ENCODE measurements around the gene KIAA0930. TPM values are rescaled to one million over a fixed set of nuclear protein-coding genes. Genes with fewer than 3 reads are reported as not detected.
A peak's percentile ranks its signal among the peaks of the same experiment; 100 is the strongest.

The KIAA0930 gene
- total and polyA plus RNA-seq, 10 donors, result 32.6 to 93.1 (median 58.1) TPM

DNA sequence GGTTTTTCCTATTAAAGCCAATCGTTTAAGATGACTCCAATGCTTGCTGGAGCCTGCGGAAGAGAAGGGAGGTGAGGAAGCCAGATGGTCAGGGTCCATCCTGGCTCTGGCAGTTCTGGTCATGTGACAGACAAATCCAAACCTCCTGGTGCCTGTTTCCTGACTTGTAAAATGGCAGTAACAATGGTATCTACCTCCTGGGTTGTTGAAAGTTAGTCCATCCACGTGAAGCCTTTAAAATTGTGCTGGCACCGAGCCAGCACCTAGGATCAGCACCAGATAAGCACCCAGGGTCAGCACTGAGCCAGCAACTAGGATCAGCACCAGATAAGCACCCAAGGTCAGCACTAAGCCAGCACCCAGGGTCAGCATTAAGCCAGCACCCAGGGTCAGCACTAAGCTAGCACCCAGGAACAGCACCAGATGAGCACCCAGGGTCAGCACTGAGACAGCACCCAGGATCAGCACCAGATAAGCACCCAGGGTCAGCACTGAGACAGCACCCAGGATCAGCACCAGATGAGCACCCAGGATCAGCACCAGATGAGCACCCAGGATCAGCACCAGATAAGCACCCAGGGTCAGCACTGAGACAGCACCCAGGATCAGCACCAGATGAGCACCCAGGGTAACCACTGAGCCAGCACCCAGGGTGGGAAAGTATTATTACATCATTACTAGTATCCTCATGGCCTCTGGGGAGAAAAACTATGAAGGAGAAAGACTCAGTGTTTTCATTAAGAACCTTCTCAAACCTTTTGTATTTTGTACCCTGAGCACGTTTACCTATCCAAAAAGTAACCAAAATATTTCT, 17.2 kb downstream of the KIAA0930 start:
- 57 to 70% (median 62%) methylated on average over 5 of the region's 5 CpGs for WGBS, 5 donors

DNA sequence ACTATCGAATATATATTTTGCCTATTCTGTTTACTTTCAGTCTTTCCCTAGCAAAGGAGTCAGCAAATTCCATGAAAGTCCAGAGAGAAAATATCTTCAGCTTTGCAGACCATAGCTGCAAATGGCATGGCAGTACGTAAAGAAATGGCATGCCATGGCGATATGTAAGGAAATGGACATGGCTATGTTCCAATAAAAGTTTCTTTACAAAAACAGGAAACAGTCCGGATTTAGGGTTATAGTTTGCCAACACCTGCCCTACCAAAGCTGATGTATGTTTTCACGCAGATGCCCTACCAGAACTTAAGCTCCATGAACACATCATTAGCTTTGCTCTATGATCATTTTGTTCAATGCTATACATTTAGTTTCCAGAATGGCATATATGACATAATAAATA, 19.5 kb downstream of the KIAA0930 start:
- DNase-seq, result no peak
- Histone ChIP-seq H3K4me3 (no peak overlapping the region), H3K27ac (no peak overlapping the region), H3K27me3 (replicated peaks in 1 of 7) (no peaks in the 10 kb centered on the region), H3K36me3 (peaks cover 0 to 17% (median 0%) of the 10 kb centered on the region in 6 donors), H3K9me3 (no peaks in the 10 kb centered on the region), H3K4me1 (peaks cover 0 to 78% (median 36%) of the 10 kb centered on the region in 6 donors)
- TF ChIP-seq POLR2AphosphoS5 (IDR thresholded peaks at IDR 0.05) (no peak), POLR2A (IDR thresholded peaks at IDR 0.05) (no peak)
- TF ChIP-seq, protein P1, sequence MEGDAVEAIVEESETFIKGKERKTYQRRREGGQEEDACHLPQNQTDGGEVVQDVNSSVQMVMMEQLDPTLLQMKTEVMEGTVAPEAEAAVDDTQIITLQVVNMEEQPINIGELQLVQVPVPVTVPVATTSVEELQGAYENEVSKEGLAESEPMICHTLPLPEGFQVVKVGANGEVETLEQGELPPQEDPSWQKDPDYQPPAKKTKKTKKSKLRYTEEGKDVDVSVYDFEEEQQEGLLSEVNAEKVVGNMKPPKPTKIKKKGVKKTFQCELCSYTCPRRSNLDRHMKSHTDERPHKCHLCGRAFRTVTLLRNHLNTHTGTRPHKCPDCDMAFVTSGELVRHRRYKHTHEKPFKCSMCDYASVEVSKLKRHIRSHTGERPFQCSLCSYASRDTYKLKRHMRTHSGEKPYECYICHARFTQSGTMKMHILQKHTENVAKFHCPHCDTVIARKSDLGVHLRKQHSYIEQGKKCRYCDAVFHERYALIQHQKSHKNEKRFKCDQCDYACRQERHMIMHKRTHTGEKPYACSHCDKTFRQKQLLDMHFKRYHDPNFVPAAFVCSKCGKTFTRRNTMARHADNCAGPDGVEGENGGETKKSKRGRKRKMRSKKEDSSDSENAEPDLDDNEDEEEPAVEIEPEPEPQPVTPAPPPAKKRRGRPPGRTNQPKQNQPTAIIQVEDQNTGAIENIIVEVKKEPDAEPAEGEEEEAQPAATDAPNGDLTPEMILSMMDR (IDR thresholded peaks at IDR 0.05 in 8 of 11, conservative IDR thresholded peaks at IDR 0.05 in 3 of 11), result no peak
- intact Hi-C loops (cut with DNase I; ENCODE audit: low total_unique reads), result no loop called here
- 33 to 42% (median 39%) methylated on average over 5 of the region's 5 CpGs for WGBS, 5 donors

More for the DNA sequence above, 17.2 kb downstream of the KIAA0930 start:
- TF ChIP-seq POLR2A (IDR thresholded peaks at IDR 0.05) (no peak), POLR2AphosphoS5 (IDR thresholded peaks at IDR 0.05) (no peak)
- TF ChIP-seq, protein P1 (IDR thresholded peaks at IDR 0.05 in 8 of 11, conservative IDR thresholded peaks at IDR 0.05 in 3 of 11), result no peak
- Histone ChIP-seq H3K36me3 (peaks cover 0 to 29% (median 0%) of the 10 kb centered on the region in 6 donors), H3K4me1 (peaks cover 0 to 94% (median 59%) of the 10 kb centered on the region in 6 donors), H3K27me3 (replicated peaks in 1 of 7) (no peaks in the 10 kb centered on the region), H3K9me3 (no peaks in the 10 kb centered on the region), H3K4me3 (no peak overlapping the region), H3K27ac (peak overlapping the region in 2 of 8 donors; percentile 1 to 17)
- peak; percentile 44 for DNase-seq
- intact Hi-C loops (cut with DNase I; ENCODE audit: low total_unique reads), result no loop called here

DNA sequence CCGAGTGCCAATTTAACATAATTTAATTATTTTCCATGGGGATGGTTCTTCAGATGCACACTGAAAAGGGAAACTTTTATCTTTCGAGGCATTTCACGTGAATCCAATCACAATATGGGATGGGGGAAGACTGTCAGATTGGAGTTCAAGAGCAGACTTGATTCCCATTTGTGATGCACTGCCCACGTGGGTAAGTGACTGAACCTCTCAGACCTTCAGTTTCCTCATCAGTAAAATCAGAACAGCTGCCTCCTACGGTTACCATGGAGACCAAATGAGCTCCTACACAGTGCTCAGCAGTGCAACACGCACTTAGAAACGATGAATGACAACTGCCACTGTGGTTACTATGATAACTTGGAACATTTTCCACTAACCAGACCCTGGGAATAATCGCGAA, 21.7 kb downstream of the KIAA0930 start:
- intact Hi-C loops (cut with DNase I; ENCODE audit: low total_unique reads), result no loop called here
- H3K9me3 ChIP-seq, result no peaks in the 10 kb centered on the region
- H3K27me3 ChIP-seq (replicated peaks in 1 of 7), result no peaks in the 10 kb centered on the region
- no peak for DNase-seq
- TF ChIP-seq POLR2AphosphoS5 (IDR thresholded peaks at IDR 0.05) (no peak), POLR2A (IDR thresholded peaks at IDR 0.05) (no peak)
- TF ChIP-seq, protein P1 (IDR thresholded peaks at IDR 0.05 in 8 of 11, conservative IDR thresholded peaks at IDR 0.05 in 3 of 11), result no peak
- WGBS, 5 donors, result 68 to 80% (median 69%) methylated on average over 9 of the region's 9 CpGs
- no peak overlapping the region for H3K27ac ChIP-seq
- no peak overlapping the region for H3K4me3 ChIP-seq
- peaks cover 0 to 68% (median 25%) of the 10 kb centered on the region in 6 donors for H3K4me1 ChIP-seq
- no peaks in the 10 kb centered on the region for H3K36me3 ChIP-seq

DNA sequence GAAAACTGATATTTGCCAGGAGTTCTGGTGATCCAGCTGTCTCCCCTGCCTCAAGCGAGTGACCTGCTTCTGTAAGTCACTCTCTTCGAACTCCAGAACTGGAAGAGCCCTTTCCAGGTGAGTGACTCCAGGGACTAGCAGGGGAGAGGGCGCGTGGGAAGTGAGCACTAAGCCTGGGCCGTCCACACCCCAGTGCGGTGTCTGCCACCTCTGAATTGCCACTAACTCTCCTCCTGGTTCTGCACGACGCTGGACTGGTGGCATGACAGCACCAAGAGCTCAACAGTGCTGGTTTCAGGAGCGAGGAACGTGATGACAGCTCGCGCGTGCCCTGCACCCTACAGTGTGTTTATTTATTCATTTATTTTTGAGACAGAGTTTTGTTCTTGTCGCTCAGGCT, 22.9 kb downstream of the KIAA0930 start:
- intact Hi-C loops (cut with DNase I; ENCODE audit: low total_unique reads), result no loop called here
- TF ChIP-seq POLR2A (IDR thresholded peaks at IDR 0.05) (no peak), POLR2AphosphoS5 (IDR thresholded peaks at IDR 0.05) (no peak)
- TF ChIP-seq, protein P1 (IDR thresholded peaks at IDR 0.05 in 8 of 11, conservative IDR thresholded peaks at IDR 0.05 in 3 of 11), result no peak
- Histone ChIP-seq H3K27me3 (replicated peaks in 1 of 7) (no peaks in the 10 kb centered on the region), H3K4me1 (peaks cover 2 to 68% (median 30%) of the 10 kb centered on the region in 6 donors), H3K36me3 (no peaks in the 10 kb centered on the region), H3K9me3 (no peaks in the 10 kb centered on the region), H3K27ac (no peak overlapping the region), H3K4me3 (no peak overlapping the region)
- peak; percentile 44 for DNase-seq
- 93 to 96% (median 95%) methylated on average over 14 of the region's 14 CpGs for WGBS, 5 donors

Measured in spleen (tissue), 11 donors.